Measurements from ENCODE around the gene MEF2A.
"Not testable (repeated sequence)": the region's sequence is repeated elsewhere in the genome, so short reads cannot be mapped to it uniquely, and the experiment has no call there.

Gene MEF2A

GRCh38 chr15:99729327-99729726 lies 163.5 kb downstream of the MEF2A start:
- DNase-seq (ENCODE audit: low read depth in 2 of 2) = no peak

GRCh38 chr15:99729920-99730319 lies 164.1 kb downstream of the MEF2A start:
- no peak for DNase-seq (ENCODE audit: low read depth in 2 of 2)

- no peak for DNase-seq (ENCODE audit: low read depth in 2 of 2)
These were observed 165.7 kb downstream of the MEF2A start for GRCh38 chr15:99731336-99732123.

GRCh38 chr15:99732124-99732750 lies 166.5 kb downstream of the MEF2A start:
- DNase-seq (ENCODE audit: low read depth in 2 of 2) = no peak

- no peak for DNase-seq (ENCODE audit: low read depth in 2 of 2)
These were observed 167.0 kb downstream of the MEF2A start for GRCh38 chr15:99732751-99733267.

- peak; percentile 98 to 99 for DNase-seq (ENCODE audit: low read depth in 2 of 2)
These were observed 167.7 kb downstream of the MEF2A start, which contains the start of gene LYSMD4 for GRCh38 chr15:99733268-99734039. Gene LYSMD4 (minus strand): TSS chr15:99733437. CDS start chr15:99731999, 1,438 bp downstream.

GRCh38 chr15:99734040-99734291 lies 168.2 kb downstream of the MEF2A start:
- DNase-seq (ENCODE audit: low read depth in 2 of 2) = not testable (repeated sequence)

GRCh38 chr15:99734575-99734974 lies 168.8 kb downstream of the MEF2A start:
- DNase-seq (ENCODE audit: low read depth in 2 of 2) = no peak

GRCh38 chr15:99735868-99736267 lies 170.1 kb downstream of the MEF2A start:
- DNase-seq (ENCODE audit: low read depth in 2 of 2) = no peak

GRCh38 chr15:99736702-99737101 lies 170.9 kb downstream of the MEF2A start:
- DNase-seq (ENCODE audit: low read depth in 2 of 2) = no peak

- no peak for DNase-seq (ENCODE audit: low read depth in 2 of 2)
These were observed 172.4 kb downstream of the MEF2A start for GRCh38 chr15:99738021-99738847.

GRCh38 chr15:99741835-99742234 lies 176.1 kb downstream of the MEF2A start:
- DNase-seq (ENCODE audit: low read depth in 2 of 2) = no peak

- no peak for DNase-seq (ENCODE audit: low read depth in 2 of 2)
These were observed 178.4 kb downstream of the MEF2A start for GRCh38 chr15:99744142-99744541.

GRCh38 chr15:99745370-99746086 lies 179.7 kb downstream of the MEF2A start:
- no peak for DNase-seq (ENCODE audit: low read depth in 2 of 2)

GRCh38 chr15:99749386-99749785 lies 183.6 kb downstream of the MEF2A start:
- no peak for DNase-seq (ENCODE audit: low read depth in 2 of 2)

GRCh38 chr15:99750326-99750725 lies 184.5 kb downstream of the MEF2A start:
- not testable (repeated sequence) for DNase-seq (ENCODE audit: low read depth in 2 of 2)

GRCh38 chr15:99752556-99752955 lies 186.8 kb downstream of the MEF2A start:
- no peak for DNase-seq (ENCODE audit: low read depth in 2 of 2)

- DNase-seq (ENCODE audit: low read depth in 2 of 2) = no peak
These were observed 187.3 kb downstream of the MEF2A start for GRCh38 chr15:99753066-99753465.

GRCh38 chr15:99755692-99756409 lies 190.1 kb downstream of the MEF2A start:
- peak; percentile 12 to 13 for DNase-seq (ENCODE audit: low read depth in 2 of 2)

GRCh38 chr15:99762288-99762687 lies 196.5 kb downstream of the MEF2A start:
- no peak for DNase-seq (ENCODE audit: low read depth in 2 of 2)
